IPS DF 6.9 (cell line): ENCODE measurements around the gene POU5F1.

ENCODE experiments used
- DNase-seq: peaks from one replicate; pipeline ENCODE4 v3.0.0-alpha.2; 2013; ENCODE audit warnings: low read depth, low spot score
- H3K27ac ChIP-seq: one replicate; pipeline ENCODE4 v1.5.1; 2013; ENCODE audit warnings: low read length, control low read depth
- H3K27me3 ChIP-seq: 2 replicates; pipeline ENCODE4 v1.6.1; 2013; ENCODE audit warnings: mild to moderate bottlenecking, low read length; ENCODE audit not compliant: control insufficient read depth, insufficient read depth
- H3K36me3 ChIP-seq: 2 replicates; pipeline ENCODE4 v1.6.1; 2013; ENCODE audit warnings: low read length; ENCODE audit not compliant: control insufficient read depth, insufficient read depth
- H3K4me1 ChIP-seq: 2 replicates; pipeline ENCODE4 v1.6.1; 2013; ENCODE audit warnings: low read length; ENCODE audit not compliant: control insufficient read depth, insufficient read depth
- H3K4me3 ChIP-seq: 2 replicates; pipeline ENCODE4 v1.5.1; 2013; ENCODE audit warnings: mild to moderate bottlenecking, low read length
- H3K9me3 ChIP-seq: 2 replicates; pipeline ENCODE4 v1.6.1; 2013; ENCODE audit warnings: low read length, inconsistent platforms; ENCODE audit not compliant: control insufficient read depth, insufficient read depth
- WGBS: extraction: QIAGEN DNeasy Blood & Tissue Kit; methylation state at CpG from one replicate; pipeline ENCODE4 v1.1.7; 2013; ENCODE audit warnings: mixed read lengths, missing lambda C conversion rate; ENCODE audit not compliant: insufficient read length, insufficient coverage; 5-methylcytosine and 5-hydroxymethylcytosine counted together

The POU5F1 gene

GRCh38 chr6:31126396-31127175, 43.9 kb downstream of the POU5F1 start:
- WGBS: no CpG with 5 or more reads among the region's 16 CpGs
- no peaks in the 10 kb centered on the region for H3K9me3 ChIP-seq
- no peaks in the 10 kb centered on the region for H3K36me3 ChIP-seq
- H3K27me3 ChIP-seq: no peaks in the 10 kb centered on the region
- no peak for DNase-seq
- H3K27ac ChIP-seq: no peak overlapping the region
- peaks cover 5% of the 10 kb centered on the region for H3K4me1 ChIP-seq
- H3K4me3 ChIP-seq: no peak overlapping the region

DNA sequence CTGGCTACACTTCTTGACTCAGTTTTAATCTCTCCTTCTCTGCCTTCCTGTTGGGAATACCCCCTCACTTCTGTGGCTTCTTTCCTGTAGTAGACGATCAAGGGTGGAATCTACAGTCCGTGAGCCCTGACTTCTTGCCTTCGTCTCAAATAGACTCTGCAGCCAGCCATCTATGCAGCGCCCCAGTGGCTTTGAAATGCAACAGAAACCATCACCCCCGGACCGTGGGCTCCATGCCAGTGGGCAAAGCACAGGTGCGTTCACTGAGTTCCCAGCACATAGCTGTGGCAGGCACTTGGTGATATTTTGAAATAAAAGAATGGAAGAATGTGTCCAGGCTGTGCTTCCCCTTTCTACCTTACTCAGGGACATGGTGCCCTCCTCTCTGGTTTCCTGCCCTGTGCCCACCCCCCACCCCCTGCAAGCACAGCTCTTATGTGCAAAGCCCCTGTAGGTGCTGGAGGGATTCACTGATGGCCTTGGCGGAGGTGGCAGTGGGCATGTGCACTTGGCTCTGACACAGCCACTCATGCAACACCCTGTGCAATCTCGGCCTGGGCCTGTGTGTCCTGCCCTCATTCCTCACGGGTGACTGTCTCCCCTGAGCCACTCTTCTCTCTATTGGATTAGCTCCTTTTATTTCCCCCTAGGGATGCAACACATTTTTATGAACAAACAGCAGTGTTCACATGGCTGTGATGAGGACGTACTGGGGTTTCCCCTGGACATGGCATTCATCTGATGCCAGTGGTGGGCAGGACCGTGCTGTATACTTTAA, 44.7 kb downstream of the POU5F1 start:
- no peak for DNase-seq
- no peaks in the 10 kb centered on the region for H3K9me3 ChIP-seq
- no peaks in the 10 kb centered on the region for H3K36me3 ChIP-seq
- no peak overlapping the region for H3K4me3 ChIP-seq
- H3K27ac ChIP-seq: no peak overlapping the region
- no peaks in the 10 kb centered on the region for H3K27me3 ChIP-seq
- H3K4me1 ChIP-seq: peaks cover 5% of the 10 kb centered on the region
- no CpG with 5 or more reads among the region's 12 CpGs for WGBS

DNA sequence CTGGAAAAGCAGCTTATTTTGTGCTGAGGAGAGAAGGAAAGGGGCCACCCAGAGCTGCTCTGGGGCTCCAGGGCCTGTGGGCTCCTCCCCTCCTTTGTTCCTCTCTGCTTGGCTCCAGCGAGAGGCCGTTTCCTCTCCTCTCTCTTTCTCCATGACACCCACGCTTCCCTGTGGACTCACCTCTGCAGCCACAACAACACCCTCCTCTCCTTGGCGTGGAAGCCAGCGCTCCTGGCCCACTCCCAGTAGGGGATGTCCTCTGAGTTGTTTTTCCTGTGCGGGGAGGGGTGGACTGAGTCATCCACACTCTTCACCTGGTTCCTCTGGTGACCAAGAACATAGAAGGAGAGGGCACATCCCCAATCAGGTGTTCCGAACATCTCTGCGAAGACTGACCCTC, 45.3 kb downstream of the POU5F1 start:
- DNase-seq: no peak
- Histone ChIP-seq H3K4me1 (peaks cover 5% of the 10 kb centered on the region), H3K4me3 (no peak overlapping the region), H3K27ac (no peak overlapping the region), H3K36me3 (no peaks in the 10 kb centered on the region), H3K27me3 (no peaks in the 10 kb centered on the region), H3K9me3 (no peaks in the 10 kb centered on the region)
- WGBS: no CpG with 5 or more reads among the region's 8 CpGs

GRCh38 chr6:31122791-31123706, 47.4 kb downstream of the POU5F1 start:
- H3K4me3 ChIP-seq: no peak overlapping the region
- no peaks in the 10 kb centered on the region for H3K36me3 ChIP-seq
- no peak overlapping the region for H3K27ac ChIP-seq
- H3K9me3 ChIP-seq: no peaks in the 10 kb centered on the region
- DNase-seq: no peak
- WGBS: no CpG with 5 or more reads among the region's 16 CpGs
- H3K4me1 ChIP-seq: peaks cover 5% of the 10 kb centered on the region
- H3K27me3 ChIP-seq: no peaks in the 10 kb centered on the region

DNA sequence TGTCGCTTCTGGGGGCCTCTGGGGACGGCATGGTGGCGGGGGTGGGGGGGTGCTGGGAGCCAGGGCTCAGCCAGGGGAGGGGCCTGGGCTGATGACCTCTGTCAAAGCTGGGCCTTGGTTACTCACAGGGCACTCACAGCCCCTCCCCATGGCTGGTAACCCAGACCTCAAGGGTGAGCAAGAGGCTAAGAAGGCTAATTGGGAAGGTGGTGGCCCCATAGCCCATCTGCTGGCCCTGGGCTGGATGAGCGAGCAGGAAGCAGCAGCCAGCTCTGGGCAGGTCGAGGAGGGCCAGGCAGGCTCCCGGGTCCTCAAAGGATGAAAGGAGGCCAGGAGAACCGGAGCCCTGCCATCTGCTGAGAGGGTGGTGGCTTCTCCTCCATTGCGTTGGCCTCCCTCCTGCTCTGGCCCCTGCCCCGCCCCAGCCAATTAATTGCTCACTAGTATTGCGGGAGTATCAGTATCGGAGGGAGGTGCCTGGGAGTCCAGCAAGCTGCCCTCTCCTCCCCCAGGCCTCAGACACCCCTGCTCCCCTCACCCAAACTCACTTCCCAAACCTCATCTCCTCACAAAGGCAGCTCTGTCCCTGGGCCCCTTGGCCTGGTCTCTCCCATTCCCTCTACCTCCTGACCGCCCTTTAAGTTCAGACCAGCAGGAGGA, 49.2 kb downstream of the POU5F1 start:
- WGBS: no CpG with 5 or more reads among the region's 12 CpGs
- Histone ChIP-seq H3K27me3 (no peaks in the 10 kb centered on the region), H3K4me3 (no peak overlapping the region), H3K4me1 (peaks cover 3% of the 10 kb centered on the region), H3K27ac (no peak overlapping the region), H3K36me3 (no peaks in the 10 kb centered on the region), H3K9me3 (no peaks in the 10 kb centered on the region)
- DNase-seq: no peak

DNA sequence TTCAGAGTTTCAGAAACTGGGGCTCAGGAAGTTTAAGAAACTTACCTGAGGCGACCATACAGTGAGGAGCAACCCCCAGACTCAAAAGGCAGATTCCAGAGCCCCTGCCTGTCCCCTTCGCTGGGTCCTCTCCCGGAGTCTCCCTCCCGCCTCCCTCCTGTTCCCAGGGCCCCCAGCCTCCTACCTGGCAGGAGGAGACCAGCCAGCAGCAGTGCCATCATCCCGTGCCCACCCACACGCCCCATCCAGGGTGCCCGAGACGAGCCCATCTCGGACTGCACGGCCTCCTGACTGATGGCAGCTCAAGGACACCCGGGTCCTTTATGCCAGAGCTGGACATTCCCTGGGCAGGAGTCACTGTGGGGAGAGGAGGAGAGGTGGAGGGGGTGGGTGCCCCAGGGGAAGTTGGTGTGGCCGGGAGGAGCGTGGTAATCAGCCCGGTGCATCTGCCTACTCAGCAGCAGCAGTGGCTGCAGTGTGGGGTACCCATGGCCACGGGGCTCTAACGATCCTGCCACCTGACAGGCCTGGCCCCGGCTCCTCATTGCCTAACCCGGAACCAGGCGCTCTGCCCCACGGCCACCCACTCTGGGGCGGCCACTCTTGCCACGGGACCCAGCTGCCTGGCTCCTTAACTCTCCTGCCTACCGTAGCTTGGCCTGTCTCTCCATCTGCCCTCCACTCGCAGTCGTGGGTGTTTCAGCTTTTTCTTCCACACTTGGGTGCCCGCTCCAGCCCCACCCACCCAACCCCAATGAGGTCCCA, 50.1 kb downstream of the POU5F1 start, which contains the start of gene CDSN:
CDSN (minus strand) TSS at position 296 of the 765 bp plus-strand sequence; CDS start at position 269, 27 bp downstream.
- DNase-seq: no peak
- Histone ChIP-seq H3K9me3 (no peaks in the 10 kb centered on the region), H3K27me3 (no peaks in the 10 kb centered on the region), H3K27ac (no peak within 1 kb of the TSS), H3K4me1 (peaks cover 3% of the 10 kb centered on the region), H3K36me3 (no peaks in the 10 kb centered on the region), H3K4me3 (no peak within 1 kb of the TSS)
- no CpG with 5 or more reads among the region's 26 CpGs for WGBS

DNA sequence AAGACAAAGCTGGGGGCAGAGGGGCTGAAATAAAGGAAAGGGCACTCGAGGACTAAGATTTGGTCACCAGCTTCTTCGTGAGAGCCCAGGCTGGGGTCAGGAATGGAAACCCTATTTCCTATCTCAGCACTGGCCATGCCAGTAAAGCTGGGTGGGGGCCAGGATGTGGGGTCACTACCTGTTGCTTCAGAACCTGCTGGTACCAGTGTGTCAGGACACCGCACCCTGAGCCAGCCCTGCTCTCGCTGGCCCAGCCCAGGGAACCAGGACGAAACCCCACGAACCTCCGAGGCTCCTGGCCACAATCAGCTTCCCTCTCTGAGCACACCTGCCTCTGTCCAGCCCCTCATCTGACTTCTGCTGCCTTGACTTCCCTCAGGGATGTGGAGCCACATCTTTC, 52.3 kb downstream of the POU5F1 start:
- H3K27me3 ChIP-seq: no peaks in the 10 kb centered on the region
- no peak overlapping the region for H3K4me3 ChIP-seq
- H3K27ac ChIP-seq: no peak overlapping the region
- H3K9me3 ChIP-seq: no peaks in the 10 kb centered on the region
- DNase-seq: no peak
- WGBS: no CpG with 5 or more reads among the region's 7 CpGs
- H3K36me3 ChIP-seq: no peaks in the 10 kb centered on the region
- H3K4me1 ChIP-seq: peaks cover 5% of the 10 kb centered on the region

GRCh38 chr6:31116661-31117385, 53.7 kb downstream of the POU5F1 start:
- Histone ChIP-seq H3K4me3 (no peak overlapping the region), H3K36me3 (no peaks in the 10 kb centered on the region), H3K27me3 (no peaks in the 10 kb centered on the region), H3K27ac (no peak overlapping the region), H3K9me3 (no peaks in the 10 kb centered on the region), H3K4me1 (peaks cover 5% of the 10 kb centered on the region)
- DNase-seq: no peak
- WGBS: no CpG with 5 or more reads among the region's 19 CpGs

GRCh38 chr6:31115941-31116560, 54.4 kb downstream of the POU5F1 start:
- Histone ChIP-seq H3K36me3 (no peaks in the 10 kb centered on the region), H3K27ac (no peak overlapping the region), H3K27me3 (no peaks in the 10 kb centered on the region), H3K9me3 (no peaks in the 10 kb centered on the region), H3K4me3 (no peak overlapping the region), H3K4me1 (peaks cover 5% of the 10 kb centered on the region)
- DNase-seq: no peak
- WGBS: no CpG with 5 or more reads among the region's 12 CpGs
